NCI-H345 (cell line): ENCODE measurements around the gene ZNF622.
"Not testable (repeated sequence)": the region's sequence is repeated elsewhere in the genome, so short reads cannot be mapped to it uniquely, and the experiment has no call there.

ENCODE experiments used
- DNase-seq: peaks from one replicate; lab custom pipeline; 2025; lab: John Stamatoyannopoulos, UW

Gene ZNF622

GRCh38 chr5:16480821-16481538 is 15.4 kb upstream of the ZNF622 start:
- no peak for DNase-seq

- no peak for DNase-seq
Measured at GRCh38 chr5:16480144-16480543, 14.5 kb upstream of the ZNF622 start.

GRCh38 chr5:16477541-16477940 is 11.9 kb upstream of the ZNF622 start:
- DNase-seq, result no peak

GRCh38 chr5:16476417-16476816 is 10.8 kb upstream of the ZNF622 start:
- DNase-seq, result not testable (repeated sequence)

GRCh38 chr5:16471387-16471786 is 5.8 kb upstream of the ZNF622 start:
- no peak for DNase-seq

- DNase-seq, result no peak
Measured at GRCh38 chr5:16467363-16468219, 2.0 kb upstream of the ZNF622 start.

- no peak for DNase-seq
Measured at GRCh38 chr5:16464664-16465543, 696 bp downstream of the ZNF622 start.

GRCh38 chr5:16464231-16464630 is 1.4 kb downstream of the ZNF622 start:
- no peak for DNase-seq

- no peak for DNase-seq
Measured at GRCh38 chr5:16461782-16462181, 3.8 kb downstream of the ZNF622 start.

- DNase-seq, result no peak
Measured at GRCh38 chr5:16461026-16461425, 4.6 kb downstream of the ZNF622 start.

GRCh38 chr5:16459451-16459850 is 6.1 kb downstream of the ZNF622 start:
- no peak for DNase-seq

- no peak for DNase-seq
Measured at GRCh38 chr5:16457853-16458252, 7.7 kb downstream of the ZNF622 start.

- DNase-seq, result no peak
Measured at GRCh38 chr5:16457451-16457850, 8.1 kb downstream of the ZNF622 start.

- DNase-seq, result peak; percentile 73
Measured at GRCh38 chr5:16456103-16456832, 9.3 kb downstream of the ZNF622 start.

- no peak for DNase-seq
Measured at GRCh38 chr5:16455668-16456067, 9.9 kb downstream of the ZNF622 start.

- no peak for DNase-seq
Measured at GRCh38 chr5:16454686-16455085, 10.9 kb downstream of the ZNF622 start.

GRCh38 chr5:16453609-16454008 is 12.0 kb downstream of the ZNF622 start:
- no peak for DNase-seq

- no peak for DNase-seq
Measured at GRCh38 chr5:16450163-16450562, 15.4 kb downstream of the ZNF622 start.

GRCh38 chr5:16446993-16447392 is 18.6 kb downstream of the ZNF622 start:
- no peak for DNase-seq

- DNase-seq, result no peak
Measured at GRCh38 chr5:16437977-16438376, 27.6 kb downstream of the ZNF622 start.

GRCh38 chr5:16436065-16436682 is 29.4 kb downstream of the ZNF622 start:
- DNase-seq, result not testable (repeated sequence)
